ENCODE results near the gene EGR2. TPM values are rescaled to one million over a fixed set of nuclear protein-coding genes. Genes with fewer than 3 reads are reported as not detected.

Gene EGR2
- total RNA-seq, 1 experiment from 2014 or later: 0.92 TPM

DNA sequence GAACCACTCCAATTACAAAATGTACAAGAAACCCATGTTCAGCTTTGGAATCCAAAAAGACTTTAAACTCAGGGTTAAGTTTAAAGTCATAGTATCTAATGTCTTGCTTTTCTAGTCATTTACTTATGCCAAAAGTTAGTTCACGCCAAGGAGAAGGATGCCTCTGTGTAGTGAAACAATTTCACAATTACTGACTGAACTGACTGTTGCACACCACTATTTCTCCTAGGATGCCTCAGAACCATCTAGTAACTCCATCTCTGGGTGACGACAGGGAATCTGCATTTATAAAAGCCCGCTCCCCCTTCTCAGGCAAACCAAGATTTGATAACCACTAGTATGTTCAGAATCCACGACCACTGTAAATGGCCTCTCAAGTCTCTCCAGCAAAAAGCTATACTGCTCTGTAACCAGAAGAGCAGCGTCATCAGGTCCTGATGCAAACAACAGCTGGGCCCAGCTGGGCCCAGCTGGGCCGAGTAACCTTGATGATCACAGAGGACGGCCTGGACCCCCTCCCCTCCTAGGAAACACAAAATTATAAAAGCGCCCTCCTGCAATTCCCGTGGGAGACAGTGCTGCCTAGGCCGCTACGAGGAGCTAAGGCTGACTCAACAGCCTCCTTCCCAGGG lies 12.3 kb downstream of the EGR2 start:
- H3K27me3 Mint-ChIP-seq (ENCODE audit: low read depth): no peaks in the 10 kb centered on the region
- H3K9me3 Mint-ChIP-seq: no peaks in the 10 kb centered on the region
- H3K36me3 Mint-ChIP-seq: no peaks in the 10 kb centered on the region
- peak overlapping the region; percentile 94 for H3K4me3 Mint-ChIP-seq
- TF ChIP-seq ZNF532 (CRISPR knock-in tag; IDR thresholded peaks at IDR 0.05; ENCODE audit: borderline replicate concordance): no peak
- TF ChIP-seq STAT6 (CRISPR knock-in tag; conservative IDR thresholded peaks at IDR 0.05; ENCODE audit: low read depth): no peak
- no peak for TF ChIP-seq SOX15 (CRISPR knock-in tag; IDR thresholded peaks at IDR 0.05)
- TF ChIP-seq ZNF671 (CRISPR knock-in tag; IDR thresholded peaks at IDR 0.05): no peak
- no peak for TF ChIP-seq ZNF219 (CRISPR knock-in tag; IDR thresholded peaks at IDR 0.05; ENCODE audit: borderline replicate concordance)
- no peak for TF ChIP-seq MAX (CRISPR knock-in tag; IDR thresholded peaks at IDR 0.05)
- TF ChIP-seq TEAD1 (CRISPR knock-in tag; IDR thresholded peaks at IDR 0.05): no peak
- TF ChIP-seq, protein P1, sequence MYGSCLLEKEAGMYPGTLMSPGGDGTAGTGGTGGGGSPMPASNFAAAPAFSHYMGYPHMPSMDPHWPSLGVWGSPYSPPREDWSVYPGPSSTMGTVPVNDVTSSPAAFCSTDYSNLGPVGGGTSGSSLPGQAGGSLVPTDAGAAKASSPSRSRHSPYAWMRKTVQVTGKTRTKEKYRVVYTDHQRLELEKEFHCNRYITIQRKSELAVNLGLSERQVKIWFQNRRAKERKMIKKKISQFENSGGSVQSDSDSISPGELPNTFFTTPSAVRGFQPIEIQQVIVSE (CRISPR knock-in tag; IDR thresholded peaks at IDR 0.05; ENCODE audit: borderline replicate concordance): no peak
- TF ChIP-seq ZNF423 (CRISPR knock-in tag; IDR thresholded peaks at IDR 0.05): no peak
- TF ChIP-seq ZNF396 (CRISPR knock-in tag; IDR thresholded peaks at IDR 0.05; ENCODE audit: borderline replicate concordance): no peak
- TF ChIP-seq ZBTB21 (CRISPR knock-in tag; IDR thresholded peaks at IDR 0.05; ENCODE audit: borderline replicate concordance): no peak
- TF ChIP-seq ZNF232 (CRISPR knock-in tag; IDR thresholded peaks at IDR 0.05): no peak
- TF ChIP-seq HMGA2 (CRISPR knock-in tag; IDR thresholded peaks at IDR 0.05): no peak
- TF ChIP-seq FOXJ3 (CRISPR knock-in tag; IDR thresholded peaks at IDR 0.05; ENCODE audit: borderline replicate concordance): no peak
- TF ChIP-seq CREM (CRISPR knock-in tag; IDR thresholded peaks at IDR 0.05): no peak
- TF ChIP-seq ZNF263 (CRISPR knock-in tag; IDR thresholded peaks at IDR 0.05; ENCODE audit: low read depth): no peak
- TF ChIP-seq PRRX2 (CRISPR knock-in tag; IDR thresholded peaks at IDR 0.05): no peak
- CTCF ChIA-PET: interaction anchor here (0.6 to 4.3 kb wide), 4 partner anchors 12 to 209 kb away, joined by 3 to 55 read pairs (median 4); partner anchors contain the start of gene EGR2
- POLR2A ChIA-PET: interaction anchor here (0.6 to 3.6 kb wide), 4 partner anchors 10 to 354 kb away, joined by 3 to 28 read pairs (median 5); partner anchors contain the start of gene EGR2
- H3K27ac Mint-ChIP-seq: peak overlapping the region; percentile 99
- H3K4me1 Mint-ChIP-seq: peaks cover 48% of the 10 kb centered on the region
- ATAC-seq (no peak), DNase-seq (ENCODE audit: low spot score) (no peak)

DNA sequence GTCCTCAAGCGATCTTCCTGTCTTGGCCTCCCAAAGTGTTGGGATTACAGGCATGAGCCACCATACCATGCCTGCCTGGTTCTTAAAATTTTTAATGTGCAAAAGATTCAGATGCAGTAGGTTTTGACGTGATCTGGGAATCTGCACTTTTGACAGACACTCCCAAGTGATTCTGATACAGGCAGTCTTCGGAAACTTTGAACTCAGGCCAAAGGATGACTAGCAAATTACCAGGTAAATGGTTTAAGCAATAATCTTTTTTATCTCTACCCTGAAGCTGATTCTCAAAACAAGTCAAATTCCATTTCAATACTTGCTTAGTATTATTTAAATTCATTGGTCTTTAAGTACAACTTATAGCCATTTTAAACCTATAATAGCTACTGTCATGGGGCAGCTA lies 14.3 kb downstream of the EGR2 start:
- ChIA-PET CTCF (interaction anchor here (1.5 kb wide), 1 partner anchor 15 kb away, joined by 13 read pairs; the partner anchor contains the start of gene EGR2), POLR2A (interaction anchor here (0.6 to 1.2 kb wide), 2 partner anchors 15 to 189 kb away, joined by 3 to 6 read pairs; partner anchors contain the start of gene EGR2)
- no peak overlapping the region for H3K4me3 Mint-ChIP-seq
- TF ChIP-seq ZNF532 (CRISPR knock-in tag; IDR thresholded peaks at IDR 0.05; ENCODE audit: borderline replicate concordance): no peak
- no peak for TF ChIP-seq E2F1 (CRISPR knock-in tag; IDR thresholded peaks at IDR 0.05)
- no peak for TF ChIP-seq TEAD4 (CRISPR knock-in tag; IDR thresholded peaks at IDR 0.05)
- H3K9me3 Mint-ChIP-seq: no peaks in the 10 kb centered on the region
- no peak overlapping the region for H3K27ac Mint-ChIP-seq
- no peak for ATAC-seq
- H3K27me3 Mint-ChIP-seq (ENCODE audit: low read depth): no peaks in the 10 kb centered on the region; the same call in 1 of the 2 replicates
- H3K36me3 Mint-ChIP-seq: no peaks in the 10 kb centered on the region
- peaks cover 45% of the 10 kb centered on the region for H3K4me1 Mint-ChIP-seq
- DNase-seq (ENCODE audit: low spot score): no peak
